Measurements from ENCODE around the gene CIZ1. TPM values are rescaled to one million over a fixed set of nuclear protein-coding genes. Genes with fewer than 3 reads are reported as not detected.

The CIZ1 gene
- polyA plus RNA-seq, 1 experiment: 26.9 TPM

DNA sequence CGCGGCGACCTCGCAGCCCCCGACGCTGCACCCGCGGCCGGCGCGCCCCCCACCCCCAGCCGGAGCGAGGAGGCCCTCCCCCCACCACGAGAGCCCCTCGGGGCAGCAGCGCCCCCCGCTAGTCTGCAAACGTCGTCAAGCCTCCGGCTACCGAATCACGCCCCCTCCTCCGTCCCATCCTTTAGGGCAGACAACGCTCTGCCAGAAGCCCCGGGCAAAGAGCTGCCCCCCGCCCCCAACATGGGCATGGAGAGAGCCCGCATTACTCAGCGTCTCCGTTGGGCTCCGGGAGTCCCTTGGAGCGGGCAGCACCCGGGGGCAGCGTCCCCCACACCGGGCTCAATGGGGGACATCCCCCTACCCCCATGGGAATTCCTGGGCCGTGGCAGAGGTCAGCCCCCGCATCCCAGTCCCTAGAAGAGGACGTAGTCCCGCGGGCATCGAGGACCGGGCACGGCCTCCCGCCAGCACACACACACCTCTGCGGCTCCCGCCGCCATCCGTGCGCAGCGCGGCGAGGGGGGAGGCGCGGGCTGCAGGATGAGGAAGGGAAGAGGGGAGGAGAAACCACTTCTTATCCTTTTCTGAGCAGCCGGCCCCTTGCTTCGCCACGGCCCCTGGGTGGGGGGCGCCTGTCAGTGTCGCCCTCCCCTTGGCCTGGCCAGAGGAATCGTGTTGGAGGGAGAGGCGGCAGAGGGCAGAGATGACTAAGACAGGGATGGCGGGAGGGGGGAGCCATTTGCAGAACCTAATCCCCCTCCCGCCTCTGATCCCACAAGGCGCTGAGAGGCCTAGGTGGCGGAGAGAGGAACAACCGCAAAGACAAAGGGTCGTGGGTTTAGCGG lies 12.6 kb upstream of the CIZ1 start:
- Histone ChIP-seq H3K27me3 (ENCODE audit: control insufficient read depth, insufficient read depth, low read length) (no peaks in the 10 kb centered on the region), H3K4me3 (ENCODE audit: low read depth, low read length) (peak overlapping the region; percentile 80), H3K27ac (ENCODE audit: low read depth, low read length) (peak overlapping the region; percentile 39), H3K9me3 (ENCODE audit: control insufficient read depth, insufficient read depth, low read length) (no peaks in the 10 kb centered on the region)
- ChIA-PET POLR2A (interaction anchor here (0.5 to 1.0 kb wide), 5 partner anchors 11 to 47 kb away, joined by 3 to 6 read pairs (median 5); no protein-coding TSS in a partner anchor), CTCF (interaction anchor here (0.5 to 1.3 kb wide), 7 partner anchors 9 to 58 kb away, joined by 3 to 7 read pairs (median 4); no protein-coding TSS in a partner anchor)
- DNase-seq (ENCODE audit: low read depth, low spot score): no peak
- no peak for TF ChIP-seq CTCF (IDR thresholded peaks at IDR 0.05; ENCODE audit: low read depth, low read length)

- Histone ChIP-seq H3K27me3 (ENCODE audit: control insufficient read depth, insufficient read depth, low read length) (no peaks in the 10 kb centered on the region), H3K4me3 (ENCODE audit: low read depth, low read length) (peak within 1 kb of the TSS; percentile 80), H3K9me3 (ENCODE audit: control insufficient read depth, insufficient read depth, low read length) (no peaks in the 10 kb centered on the region), H3K27ac (ENCODE audit: low read depth, low read length) (peak within 1 kb of the TSS; percentile 39)
- peak; percentile 58 for TF ChIP-seq CTCF (IDR thresholded peaks at IDR 0.05; ENCODE audit: low read depth, low read length)
- ChIA-PET POLR2A (interaction anchor here (0.6 to 1.0 kb wide), 3 partner anchors 10 to 42 kb away, joined by 3 to 6 read pairs (median 5); no protein-coding TSS in a partner anchor), CTCF (interaction anchor here (0.7 to 1.1 kb wide), 4 partner anchors 10 to 59 kb away, joined by 3 to 7 read pairs (median 4); no protein-coding TSS in a partner anchor)
- DNase-seq (ENCODE audit: low read depth, low spot score): no peak
Measured at GRCh38 chr9:128203024-128203706, 11.8 kb upstream of the CIZ1 start, which contains the start of gene DNM1. Gene DNM1 (plus strand): TSS chr9:128203379. CDS start chr9:128203471, 92 bp downstream.

DNA sequence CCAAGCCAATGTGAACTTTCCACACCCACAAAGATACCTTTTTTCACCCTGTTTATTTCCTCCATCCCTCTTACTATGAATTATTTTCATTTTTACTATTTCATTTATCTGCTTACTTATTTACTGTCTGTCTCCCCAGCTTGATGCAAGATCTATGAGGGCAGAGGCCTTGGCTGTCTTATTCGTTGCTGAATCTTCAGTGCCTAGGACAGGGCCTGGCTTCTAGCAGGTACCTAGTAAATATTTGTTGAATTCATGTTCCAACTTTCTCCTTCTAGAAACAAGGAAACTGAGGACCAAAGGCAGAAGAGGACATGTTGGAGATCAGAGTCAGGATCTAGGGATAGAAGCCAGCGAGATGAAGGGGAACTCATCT lies 11.3 kb upstream of the CIZ1 start:
- DNase-seq (ENCODE audit: low read depth, low spot score): no peak
- Histone ChIP-seq H3K9me3 (ENCODE audit: control insufficient read depth, insufficient read depth, low read length) (no peaks in the 10 kb centered on the region), H3K27ac (ENCODE audit: low read depth, low read length) (no peak overlapping the region), H3K4me3 (ENCODE audit: low read depth, low read length) (no peak overlapping the region), H3K27me3 (ENCODE audit: control insufficient read depth, insufficient read depth, low read length) (no peaks in the 10 kb centered on the region)
- POLR2A ChIA-PET: no interaction called here
- CTCF ChIA-PET: no interaction called here
- TF ChIP-seq CTCF (IDR thresholded peaks at IDR 0.05; ENCODE audit: low read depth, low read length): no peak

GRCh38 chr9:128201441-128202369 lies 10.3 kb upstream of the CIZ1 start:
- H3K27me3 ChIP-seq (ENCODE audit: control insufficient read depth, insufficient read depth, low read length): no peaks in the 10 kb centered on the region
- H3K4me3 ChIP-seq (ENCODE audit: low read depth, low read length): no peak overlapping the region
- no peaks in the 10 kb centered on the region for H3K9me3 ChIP-seq (ENCODE audit: control insufficient read depth, insufficient read depth, low read length)
- CTCF ChIA-PET: interaction anchor here (2.1 kb wide), 1 partner anchor 11 kb away, joined by 7 read pairs; no protein-coding TSS in a partner anchor
- H3K27ac ChIP-seq (ENCODE audit: low read depth, low read length): peak overlapping the region; percentile 47
- no peak for TF ChIP-seq CTCF (IDR thresholded peaks at IDR 0.05; ENCODE audit: low read depth, low read length)
- no peak for DNase-seq (ENCODE audit: low read depth, low spot score)
- POLR2A ChIA-PET: interaction anchor here (0.6 kb wide), 1 partner anchor 59 kb away, joined by 3 read pairs; no protein-coding TSS in a partner anchor
